ENCODE results near the gene HOXA4.

The HOXA4 gene

DNA sequence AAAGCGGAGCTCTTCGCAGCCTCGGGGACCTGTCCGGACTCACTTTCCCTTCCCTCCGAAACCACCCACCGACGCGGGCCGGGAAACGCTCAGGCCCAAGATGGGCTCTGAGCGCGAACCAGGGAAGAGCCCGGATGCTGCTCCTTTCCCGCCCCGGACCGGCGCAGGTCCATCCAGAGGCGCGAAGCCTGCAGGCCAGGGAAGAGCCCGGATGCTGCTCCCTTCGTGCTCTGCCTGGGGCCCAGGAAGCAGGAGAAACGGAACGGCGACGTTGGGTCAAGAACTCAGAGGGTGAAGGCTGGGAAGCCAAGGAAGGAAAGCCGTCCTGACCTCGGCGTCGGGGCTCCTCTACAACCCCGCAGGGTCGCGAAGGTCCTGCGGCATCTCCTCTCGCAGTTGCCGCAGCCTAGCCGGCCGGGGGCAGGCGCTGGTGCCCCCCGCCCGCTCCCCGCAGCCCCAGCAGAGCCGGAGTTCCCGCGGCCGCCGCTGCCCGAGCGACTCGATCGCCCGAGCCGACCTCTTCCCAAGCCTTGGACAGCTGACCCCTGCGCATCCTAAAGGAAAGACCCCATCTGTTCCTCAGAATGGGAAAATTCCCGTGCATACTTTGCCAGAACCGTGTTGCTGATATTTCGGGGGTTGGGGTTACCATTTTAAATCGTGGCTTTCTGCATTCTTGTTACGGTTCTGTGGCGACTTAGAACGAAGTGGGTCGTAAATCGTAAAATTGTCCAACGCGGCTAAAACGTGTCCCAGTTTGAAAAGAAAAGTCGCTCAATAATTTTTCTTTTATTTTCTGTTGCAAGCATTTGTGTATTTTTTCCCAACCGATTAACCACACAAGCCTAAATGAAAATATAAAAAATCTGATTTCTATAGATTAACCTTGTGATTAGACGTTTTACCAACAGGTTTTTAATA is 42.3 kb downstream of the HOXA4 start:
- no peak for DNase-seq

- no peak for DNase-seq
Observed at GRCh38 chr7:27083646-27084045, 46.9 kb downstream of the HOXA4 start.

DNA sequence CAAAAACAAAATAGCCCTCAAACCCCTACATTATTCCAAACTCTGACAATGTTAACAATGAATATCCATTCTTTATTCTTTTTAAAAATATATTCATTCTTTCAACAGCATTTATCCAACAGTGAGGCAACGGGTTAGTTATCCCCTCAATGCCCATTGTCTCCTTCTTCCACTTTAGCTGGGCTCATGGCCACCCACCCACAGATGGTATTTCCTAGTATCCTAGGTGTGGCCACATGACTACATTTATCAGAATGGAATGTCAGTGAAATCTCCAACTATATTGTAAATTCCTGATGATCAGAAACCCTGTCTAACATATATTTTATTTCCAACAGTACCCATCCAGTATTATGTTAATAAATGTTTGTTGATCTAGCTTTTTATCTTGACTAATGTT is 48.4 kb downstream of the HOXA4 start:
- no peak for DNase-seq

GRCh38 chr7:27080844-27081436 is 49.6 kb downstream of the HOXA4 start:
- no peak for DNase-seq

DNA sequence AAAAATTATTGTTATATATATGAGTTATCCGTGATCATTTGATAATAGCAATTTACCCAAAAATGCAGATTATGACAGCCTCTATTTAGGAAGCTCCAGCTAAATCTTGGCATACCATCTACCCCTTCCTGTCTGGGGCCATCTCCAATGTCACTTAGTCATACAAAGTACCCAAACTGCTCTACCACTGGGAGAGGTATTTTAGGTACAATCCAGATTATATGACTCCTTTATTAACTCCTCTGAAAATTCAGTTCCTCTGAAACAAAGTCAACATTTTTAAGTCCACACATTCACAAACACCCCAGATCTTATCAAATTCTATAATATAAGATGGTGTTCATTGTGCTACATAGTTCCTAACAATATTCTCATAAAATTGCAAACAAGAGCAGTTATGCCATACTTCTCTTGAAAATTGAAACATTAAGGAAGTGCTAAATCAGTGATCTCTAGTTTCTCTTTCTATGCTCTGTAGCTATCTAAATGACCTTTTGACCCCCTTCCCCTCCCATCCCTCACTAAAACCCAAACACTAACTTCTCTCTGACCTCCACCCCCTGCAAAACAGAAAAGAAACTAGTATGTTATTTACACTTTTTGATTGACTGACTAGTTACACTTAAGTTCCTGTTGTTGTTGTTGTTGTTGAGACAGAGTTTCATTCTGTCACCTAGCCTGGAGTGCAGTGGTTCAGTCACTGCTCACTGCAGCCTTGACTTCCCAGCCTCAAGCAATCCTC is 51.2 kb downstream of the HOXA4 start:
- no peak for DNase-seq

DNA sequence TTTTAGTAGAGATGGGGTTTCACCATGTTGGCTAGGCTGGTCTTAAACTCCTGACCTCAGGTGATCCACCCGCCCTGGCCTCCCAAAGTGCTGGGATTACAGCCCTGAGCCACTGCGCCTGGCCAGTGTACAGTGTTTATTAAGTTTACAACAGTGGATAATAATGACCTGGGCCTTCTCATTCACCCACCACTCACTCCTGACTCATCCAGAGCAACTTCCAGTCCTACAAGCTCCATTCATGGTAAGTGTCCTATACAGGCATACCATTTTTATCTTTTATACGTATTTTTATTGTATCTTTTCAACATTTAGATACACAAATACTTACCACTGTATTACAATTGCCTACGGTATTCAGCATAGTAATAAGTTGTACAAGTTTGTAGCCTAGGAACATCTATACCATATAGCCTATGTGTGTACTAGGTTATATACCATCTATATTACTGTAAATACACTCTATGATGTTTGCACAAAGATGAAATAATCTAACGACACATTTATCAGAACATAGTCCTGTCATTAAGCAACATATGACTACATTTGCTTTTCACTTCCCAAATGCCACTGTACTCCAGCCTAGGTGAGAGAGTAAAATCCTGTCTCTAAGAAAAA is 51.8 kb downstream of the HOXA4 start:
- DNase-seq, result no peak

Data from NK-92 treated with Interleukin-12 subunit alpha and Interleukin-12 subunit beta, amount 100 ng/mL, for 24 hours (cell line).